ENCODE results near the gene TSPAN7.

The TSPAN7 gene

GRCh38 chrX:38704146-38704882 lies 143.0 kb downstream of the TSPAN7 start:
- Mint-ChIP-seq H3K9me3 (no peaks in the 10 kb centered on the region), H3K4me3 (no peak overlapping the region), H3K27me3 (peaks cover 0 to 26% of the 10 kb centered on the region in 2 donors), H3K4me1 (no peaks in the 10 kb centered on the region), H3K36me3 (no peaks in the 10 kb centered on the region), H3K27ac (no peak overlapping the region)
- peak in 1 of 2 donors; percentile 34 for ATAC-seq (replicated peaks)
- DNase-seq = no peak

GRCh38 chrX:38717871-38718270 lies 156.5 kb downstream of the TSPAN7 start:
- Mint-ChIP-seq H3K36me3 (no peaks in the 10 kb centered on the region), H3K4me1 (peaks cover 5 to 6% of the 10 kb centered on the region in 2 donors), H3K27me3 (peaks cover 0 to 28% of the 10 kb centered on the region in 2 donors), H3K9me3 (no peaks in the 10 kb centered on the region), H3K4me3 (no peak overlapping the region), H3K27ac (no peak overlapping the region)
- DNase-seq (no peak), ATAC-seq (replicated peaks) (peak in 1 of 2 donors; percentile 52)

DNA sequence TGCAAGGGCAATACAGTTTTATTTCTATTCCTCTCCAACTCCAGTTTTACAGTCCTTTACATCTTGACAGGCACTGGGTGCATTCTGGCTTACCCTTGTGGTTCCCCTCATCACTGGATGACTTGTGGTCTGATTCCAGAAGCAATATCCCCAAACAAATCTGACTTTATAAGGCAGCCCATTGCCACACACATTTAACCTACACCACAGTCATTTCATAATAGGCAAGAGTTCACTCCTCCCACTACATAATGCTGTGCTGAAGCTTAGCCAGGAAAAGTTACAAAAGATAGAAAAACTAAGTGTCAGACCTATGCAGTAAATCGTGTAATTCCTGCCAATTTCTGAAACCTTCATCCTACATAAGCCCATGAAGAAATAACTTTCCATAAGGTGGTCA lies 157.0 kb downstream of the TSPAN7 start:
- no peak overlapping the region for H3K4me3 Mint-ChIP-seq
- H3K9me3 Mint-ChIP-seq = no peaks in the 10 kb centered on the region
- no peaks in the 10 kb centered on the region for H3K36me3 Mint-ChIP-seq
- DNase-seq (no peak), ATAC-seq (replicated peaks) (no peak)
- H3K27me3 Mint-ChIP-seq = peaks cover 0 to 28% of the 10 kb centered on the region in 2 donors
- H3K4me1 Mint-ChIP-seq = peaks cover 5 to 6% of the 10 kb centered on the region in 2 donors
- H3K27ac Mint-ChIP-seq = no peak overlapping the region

- no peak for ATAC-seq (replicated peaks)
- Mint-ChIP-seq H3K9me3 (no peaks in the 10 kb centered on the region), H3K27ac (no peak overlapping the region), H3K4me1 (peaks cover 1 to 2% of the 10 kb centered on the region in 2 donors), H3K4me3 (no peak overlapping the region), H3K27me3 (no peaks in the 10 kb centered on the region), H3K36me3 (no peaks in the 10 kb centered on the region)
- no peak for DNase-seq
These were observed 165.3 kb downstream of the TSPAN7 start for GRCh38 chrX:38726612-38727011.

- H3K9me3 Mint-ChIP-seq = no peaks in the 10 kb centered on the region
- H3K36me3 Mint-ChIP-seq = no peaks in the 10 kb centered on the region
- DNase-seq = no peak
- no peaks in the 10 kb centered on the region for H3K4me1 Mint-ChIP-seq
- no peak overlapping the region for H3K27ac Mint-ChIP-seq
- ATAC-seq (replicated peaks) = no peak
- no peak overlapping the region for H3K4me3 Mint-ChIP-seq
- H3K27me3 Mint-ChIP-seq = no peaks in the 10 kb centered on the region
These were observed 166.3 kb downstream of the TSPAN7 start for GRCh38 chrX:38727668-38728067.

- ATAC-seq (replicated peaks) (no peak), DNase-seq (no peak)
- Mint-ChIP-seq H3K27ac (no peak overlapping the region), H3K9me3 (no peaks in the 10 kb centered on the region), H3K4me3 (no peak overlapping the region), H3K36me3 (no peaks in the 10 kb centered on the region), H3K27me3 (peaks cover 0 to 10% of the 10 kb centered on the region in 2 donors), H3K4me1 (peaks cover 2 to 6% of the 10 kb centered on the region in 2 donors)
These were observed 171.5 kb downstream of the TSPAN7 start for GRCh38 chrX:38732866-38733265.
